Motor neuron (in vitro differentiated cells): ENCODE measurements around the gene C2CD2. TPM values are rescaled to one million over a fixed set of nuclear protein-coding genes. Genes with fewer than 3 reads are reported as not detected.

Source experiments
- ATAC-seq, 8 experiments: fragments of 200-7000 bp; cut with Tn5 transposase; replicated peaks in 6 of 8; 2 replicates each; pipeline ENCODE4 v1.8.0; 2021; ENCODE audit warnings: mild to moderate bottlenecking in 8 of 8, moderate library complexity in 8 of 8
- H3K27ac ChIP-seq, 2 donors: fragments of 250-450 bp; sonication (Bioruptor Pico); 2 replicates each; pipeline ENCODE4 v1.9.0; 2021; ENCODE audit warnings: antibody characterized with exemption in 2 of 2, mild to moderate bottlenecking in 2 of 2, moderate library complexity in 1 of 2
- H3K4me1 ChIP-seq, 2 donors: fragments of 250-450 bp; sonication (Bioruptor Pico); replicated peaks in 1 of 2; 2 replicates each; pipeline ENCODE4 v1.6.1; 2021; ENCODE audit warnings: antibody characterized with exemption in 2 of 2, mild to moderate bottlenecking in 2 of 2, moderate library complexity in 1 of 2
- H3K4me3 ChIP-seq, 5 donors: fragments of 250-450 bp; sonication (Bioruptor Pico); 2 replicates each; pipeline ENCODE4 v1.9.0; 2021; ENCODE audit warnings: antibody characterized with exemption in 5 of 5, mild to moderate bottlenecking in 5 of 5, moderate library complexity in 4 of 5
- WGBS, 10 experiments: fragments of 450-650 bp; shearing (Covaris generic); methylation state at CpG; one replicate each; pipeline ENCODE4 v1.0.0; 2022; 5-methylcytosine and 5-hydroxymethylcytosine counted together
- in situ Hi-C, 9 experiments: fragments of 400-800 bp; cut with MboI; loops; one replicate each; pipeline ENCODE4 v1.15.0; 2021; ENCODE audit warnings: low sequenced_read_pairs in 9 of 9, low pct_unique_long_range_greater_than_20kb in 2 of 9; ENCODE audit not compliant: unreplicated experiment in 9 of 9
- total RNA-seq, 8 experiments: library from RNA; unstranded; fragments of 300-600 nt; gene quantifications; 2 replicates each; pipeline versions ENCODE4 v1.2.3 to v1.2.4, GENCODE V29; 2022

C2CD2 gene
- total RNA-seq, 8 experiments from 2014 or later = 3.5 to 22.3 (median 6.6) TPM

DNA sequence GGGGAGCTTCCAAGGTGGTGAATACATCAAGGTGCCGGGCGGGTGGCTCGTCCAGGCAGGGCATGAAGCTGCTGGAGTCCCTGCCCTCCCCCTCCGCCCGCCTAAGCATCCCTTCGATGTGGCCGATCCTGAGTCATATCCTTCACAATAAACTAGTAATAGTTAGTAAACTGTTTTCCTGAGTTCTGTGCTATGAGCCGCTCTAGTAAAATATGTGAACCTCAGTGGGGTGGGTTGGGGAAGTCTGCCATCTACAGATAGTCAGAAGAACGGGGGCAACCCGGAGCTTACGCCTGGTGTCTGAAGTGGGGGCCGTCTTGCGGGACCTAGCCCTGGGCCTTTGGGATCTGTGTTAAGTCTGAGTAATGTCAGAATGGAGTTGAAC, 21.6 kb downstream of the C2CD2 start:
- ATAC-seq = peak in 2 of 8 experiments; percentile 30 to 76
- in situ Hi-C loops = loop anchor here in 1 of 9 experiments (25.0 kb wide), 1 partner anchor 180 kb away; no protein-coding TSS in a partner anchor
- Histone ChIP-seq H3K27ac (no peak overlapping the region), H3K4me3 (no peak overlapping the region), H3K4me1 (no peaks in the 10 kb centered on the region)
- WGBS, 10 experiments = 0 to 100% (median 88%) methylated on average over 1 to 4 of the region's 13 CpGs; no CpG with 5 or more reads in 6 of the 10 experiments

DNA sequence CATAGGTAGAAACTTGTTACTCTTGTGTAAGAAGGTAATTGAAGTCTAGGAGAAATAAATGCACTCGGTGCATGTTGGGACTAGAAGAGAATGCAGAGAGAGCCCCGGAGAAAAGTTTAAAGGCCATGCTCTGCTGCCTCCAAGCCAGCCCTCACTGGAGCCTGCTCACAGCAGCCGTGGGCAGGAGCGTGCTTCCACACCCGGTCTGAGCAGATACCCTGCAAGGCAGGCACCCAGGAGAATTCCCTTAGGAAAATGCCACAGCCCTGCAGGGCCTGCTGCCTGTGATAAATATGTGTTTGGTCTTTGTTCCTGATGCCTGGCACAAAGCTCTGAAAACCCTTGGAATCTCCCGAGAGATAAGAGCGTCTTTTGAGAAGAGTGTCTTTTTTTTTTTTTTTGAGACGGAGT, 22.8 kb downstream of the C2CD2 start:
- no peak overlapping the region for H3K4me3 ChIP-seq
- peaks cover 0 to 4% of the 10 kb centered on the region in 2 donors for H3K4me1 ChIP-seq
- no peak overlapping the region for H3K27ac ChIP-seq
- WGBS, 10 experiments = 33 to 83% (median 67%) methylated on average over 1 to 3 of the region's 8 CpGs; no CpG with 5 or more reads in 6 of the 10 experiments
- no peak for ATAC-seq
- in situ Hi-C loops = loop anchor here in 1 of 9 experiments (25.0 kb wide), 1 partner anchor 181 kb away; no protein-coding TSS in a partner anchor

DNA sequence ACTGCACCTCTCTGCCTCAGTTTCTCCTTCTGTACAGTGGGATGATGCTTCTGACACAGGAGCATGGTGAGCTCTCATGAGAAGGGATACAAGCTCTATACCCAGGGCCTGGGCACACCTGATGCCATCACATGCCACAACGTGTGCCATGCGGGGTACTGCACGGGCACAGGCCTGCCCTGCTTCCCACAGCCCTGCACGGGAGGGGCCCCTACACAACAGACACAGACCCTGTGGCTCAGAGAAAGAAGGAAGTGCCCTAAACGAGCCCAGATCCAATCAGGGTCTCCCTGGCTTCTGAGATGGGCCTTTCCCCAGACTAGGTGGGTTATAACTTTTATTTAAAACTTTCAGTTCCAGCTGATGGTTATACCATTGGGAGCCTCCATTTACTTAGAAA, 24.6 kb downstream of the C2CD2 start:
- no peak overlapping the region for H3K4me3 ChIP-seq
- peaks cover 0 to 7% of the 10 kb centered on the region in 2 donors for H3K4me1 ChIP-seq
- in situ Hi-C loops = loop anchor here in 1 of 9 experiments (25.0 kb wide), 1 partner anchor 183 kb away; no protein-coding TSS in a partner anchor
- ATAC-seq = no peak
- WGBS, 10 experiments = 96% methylated on average over 4 of the region's 5 CpGs; no CpG with 5 or more reads in 9 of the 10 experiments
- no peak overlapping the region for H3K27ac ChIP-seq

DNA sequence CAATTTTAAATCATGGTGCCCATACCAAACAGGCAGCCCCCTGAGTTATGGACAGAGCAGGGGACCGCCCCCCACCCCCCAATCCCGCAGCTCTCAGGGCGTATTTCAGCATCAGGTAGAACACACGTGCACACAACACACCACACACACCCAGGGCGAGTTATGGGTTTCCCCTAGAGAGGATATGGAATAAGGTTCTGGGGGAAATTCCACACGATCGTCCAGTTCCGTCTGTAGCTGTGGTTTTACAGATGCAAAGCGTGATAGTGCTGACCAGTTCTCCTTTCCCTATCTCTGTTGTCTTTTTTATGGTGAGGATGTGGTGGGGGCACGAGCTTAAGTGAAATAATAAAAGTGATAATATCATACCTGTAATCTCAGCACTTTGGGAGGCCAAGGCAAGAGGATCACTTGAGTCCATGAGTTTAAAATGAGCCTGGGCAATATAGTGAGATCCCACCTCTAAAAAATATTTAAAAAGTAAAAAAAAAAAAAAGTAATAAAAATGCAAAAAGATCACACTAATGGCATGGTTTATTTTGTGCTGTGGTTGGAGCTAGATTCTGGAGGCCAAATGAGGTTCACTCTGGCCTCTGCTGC, 25.1 kb downstream of the C2CD2 start:
- no peak for ATAC-seq
- 88 to 100% (median 97%) methylated on average over 3 to 8 of the region's 10 CpGs; no CpG with 5 or more reads in 1 of the 10 experiments for WGBS, 10 experiments
- Histone ChIP-seq H3K27ac (no peak overlapping the region), H3K4me3 (no peak overlapping the region), H3K4me1 (peaks cover 0 to 7% of the 10 kb centered on the region in 2 donors)
- in situ Hi-C loops = loop anchor here in 1 of 9 experiments (25.0 kb wide), 1 partner anchor 184 kb away; no protein-coding TSS in a partner anchor

DNA sequence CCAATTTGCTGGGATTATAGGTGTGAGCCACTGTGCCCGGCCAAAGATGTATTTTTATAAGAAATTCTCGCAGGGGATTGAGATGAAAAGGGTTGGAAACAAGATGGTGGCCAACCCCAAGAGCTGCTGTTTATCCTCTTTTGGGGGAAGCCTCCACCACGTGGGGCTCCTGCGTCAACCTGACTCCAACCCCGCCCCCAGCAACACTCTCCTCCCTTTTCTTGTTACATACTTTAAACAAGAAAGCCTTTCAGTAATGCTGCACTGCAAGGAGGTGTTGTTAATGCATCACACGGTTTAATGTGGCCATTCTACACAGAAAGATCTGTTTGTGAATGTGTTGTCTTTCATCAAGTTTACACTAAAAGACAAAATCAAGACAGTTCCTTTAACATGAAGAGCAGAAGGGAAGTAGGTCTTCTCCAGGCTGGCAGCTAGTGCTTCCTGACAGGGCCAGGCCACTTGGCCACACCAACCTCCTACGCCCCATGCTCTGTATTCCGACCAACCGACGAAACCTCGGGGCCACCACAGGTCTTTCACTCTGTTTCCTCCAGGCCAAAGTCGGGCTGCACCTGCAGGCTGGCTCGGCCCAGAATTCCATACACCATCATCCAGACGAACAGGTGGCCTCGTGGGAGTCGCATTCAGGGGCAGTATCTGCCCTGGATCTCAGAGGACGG, 25.9 kb downstream of the C2CD2 start:
- WGBS, 10 experiments = 40 to 100% (median 89%) methylated on average over 2 to 12 of the region's 17 CpGs; no CpG with 5 or more reads in 3 of the 10 experiments
- no peak for ATAC-seq
- H3K4me3 ChIP-seq = no peak overlapping the region
- in situ Hi-C loops = loop anchor here in 1 of 9 experiments (25.0 kb wide), 1 partner anchor 184 kb away; no protein-coding TSS in a partner anchor
- peaks cover 0 to 7% of the 10 kb centered on the region in 2 donors for H3K4me1 ChIP-seq
- H3K27ac ChIP-seq = no peak overlapping the region

DNA sequence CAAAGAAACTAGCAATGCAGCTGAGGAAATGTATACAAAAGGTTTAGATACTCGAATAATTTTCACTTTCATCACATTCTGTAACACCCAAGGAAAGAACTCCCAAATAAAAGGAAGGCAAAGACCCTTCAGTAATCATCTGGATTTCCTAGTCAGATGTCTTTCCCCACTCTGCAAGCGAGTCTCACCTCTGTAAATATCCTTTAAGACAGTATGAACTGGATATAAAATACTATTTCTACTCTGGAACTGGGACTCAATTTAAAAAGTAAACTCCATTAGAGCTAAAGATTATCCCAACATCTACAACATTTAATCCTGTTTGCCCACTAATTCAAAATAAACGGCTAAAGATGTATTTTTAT, 27.0 kb downstream of the C2CD2 start:
- Histone ChIP-seq H3K4me1 (peaks cover 0 to 7% of the 10 kb centered on the region in 2 donors), H3K4me3 (no peak overlapping the region), H3K27ac (no peak overlapping the region)
- peak in 2 of 8 experiments; percentile 20 to 36 for ATAC-seq
- in situ Hi-C loops = loop anchor here in 1 of 9 experiments (25.0 kb wide), 1 partner anchor 186 kb away; no protein-coding TSS in a partner anchor
- WGBS, 10 experiments = 0 to 100% (median 69%) methylated on average over 1 to 3 of the region's 3 CpGs; no CpG with 5 or more reads in 1 of the 10 experiments

DNA sequence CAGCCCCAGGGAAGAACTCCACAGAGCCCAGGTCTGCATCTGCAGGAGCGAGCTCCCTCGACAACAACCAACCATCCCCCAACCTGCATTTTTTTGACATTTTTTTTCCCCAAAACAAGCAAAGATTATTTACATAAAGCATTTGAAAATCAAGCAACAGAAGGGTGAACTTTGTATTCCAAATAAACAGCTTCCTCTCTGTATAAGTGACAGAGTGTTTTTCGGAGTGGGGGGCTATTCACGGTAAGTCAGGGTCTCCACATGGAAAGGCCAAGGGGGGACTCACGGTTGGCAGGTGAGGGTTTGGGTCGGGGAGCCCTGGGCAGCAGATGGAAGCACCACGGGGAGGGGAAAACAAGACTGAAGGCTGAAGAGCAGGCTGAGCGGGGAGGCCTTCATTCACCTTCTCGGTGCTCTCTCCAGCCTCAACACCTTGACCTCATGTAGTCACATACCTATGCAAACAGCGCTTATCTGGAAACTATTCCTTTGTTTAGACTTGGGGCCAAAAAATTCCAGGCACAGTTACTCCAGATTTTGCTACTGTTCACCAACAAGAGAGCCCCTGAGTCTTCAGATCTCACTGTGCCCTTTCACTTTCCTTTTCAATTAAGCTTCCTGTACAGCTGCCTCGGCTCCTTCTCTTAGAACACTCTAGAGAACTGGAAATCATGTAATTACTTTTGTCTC, 27.6 kb downstream of the C2CD2 start:
- 35 to 78% (median 65%) methylated on average over 2 to 9 of the region's 11 CpGs; no CpG with 5 or more reads in 1 of the 10 experiments for whole genome bisulfite sequencing, 10 experiments
- in situ Hi-C loops = loop anchor here in 1 of 9 experiments (25.0 kb wide), 1 partner anchor 186 kb away; no protein-coding TSS in a partner anchor
- H3K27ac ChIP-seq = no peak overlapping the region
- peaks cover 0 to 7% of the 10 kb centered on the region in 2 donors for H3K4me1 ChIP-seq
- no peak overlapping the region for H3K4me3 ChIP-seq
- peak in 4 of 8 experiments; percentile 48 to 89 (median 80) for ATAC-seq

DNA sequence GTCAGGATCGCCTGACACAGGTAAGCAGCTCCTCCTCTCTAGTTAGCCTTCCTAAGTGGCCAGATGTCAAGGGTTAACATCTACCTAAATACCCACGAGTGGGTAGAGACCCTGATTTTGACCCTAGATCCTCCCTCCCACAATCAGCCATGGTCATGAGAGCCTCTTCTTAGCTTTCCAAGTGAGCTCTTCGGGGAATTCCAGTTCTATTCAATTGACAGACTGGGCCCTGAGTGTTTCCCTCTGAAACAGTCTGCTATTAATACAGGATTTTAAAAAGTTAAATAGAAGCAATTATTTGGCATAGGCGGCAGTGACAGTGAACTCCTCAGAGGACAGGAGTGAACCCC, 28.1 kb downstream of the C2CD2 start:
- H3K4me1 ChIP-seq = peaks cover 0 to 11% of the 10 kb centered on the region in 2 donors
- H3K27ac ChIP-seq = no peak overlapping the region
- ATAC-seq = no peak
- no peak overlapping the region for H3K4me3 ChIP-seq
- 13 to 100% (median 72%) methylated on average over 1 to 4 of the region's 4 CpGs; no CpG with 5 or more reads in 3 of the 10 experiments for WGBS, 10 experiments
- in situ Hi-C loops = loop anchor here in 1 of 9 experiments (25.0 kb wide), 1 partner anchor 187 kb away; no protein-coding TSS in a partner anchor

DNA sequence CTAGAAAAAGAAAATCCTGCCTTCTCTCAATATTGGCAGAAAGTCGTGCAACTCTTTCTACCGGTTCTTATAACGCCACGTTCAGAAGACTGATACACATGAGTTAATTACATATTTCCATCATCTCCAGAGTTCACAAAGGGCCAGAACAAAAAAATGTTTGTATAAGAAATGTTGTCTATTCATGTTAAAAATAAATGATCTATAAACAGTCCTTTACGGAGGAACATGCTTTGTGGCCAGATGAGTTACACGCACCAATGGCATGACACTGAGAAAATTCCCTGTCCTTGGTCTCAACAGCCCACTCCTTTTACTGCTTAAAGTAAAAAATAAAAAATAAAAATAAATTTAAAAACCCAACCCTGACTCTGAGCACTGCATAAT, 29.5 kb downstream of the C2CD2 start:
- no peak overlapping the region for H3K27ac ChIP-seq
- in situ Hi-C loops = loop anchor here in 1 of 9 experiments (25.0 kb wide), 1 partner anchor 112 kb away; no protein-coding TSS in a partner anchor
- ATAC-seq = no peak
- 60 to 100% (median 90%) methylated on average over 2 to 6 of the region's 6 CpGs for WGBS, 10 experiments
- H3K4me3 ChIP-seq = no peak overlapping the region
- H3K4me1 ChIP-seq = peaks cover 3 to 19% of the 10 kb centered on the region in 2 donors

DNA sequence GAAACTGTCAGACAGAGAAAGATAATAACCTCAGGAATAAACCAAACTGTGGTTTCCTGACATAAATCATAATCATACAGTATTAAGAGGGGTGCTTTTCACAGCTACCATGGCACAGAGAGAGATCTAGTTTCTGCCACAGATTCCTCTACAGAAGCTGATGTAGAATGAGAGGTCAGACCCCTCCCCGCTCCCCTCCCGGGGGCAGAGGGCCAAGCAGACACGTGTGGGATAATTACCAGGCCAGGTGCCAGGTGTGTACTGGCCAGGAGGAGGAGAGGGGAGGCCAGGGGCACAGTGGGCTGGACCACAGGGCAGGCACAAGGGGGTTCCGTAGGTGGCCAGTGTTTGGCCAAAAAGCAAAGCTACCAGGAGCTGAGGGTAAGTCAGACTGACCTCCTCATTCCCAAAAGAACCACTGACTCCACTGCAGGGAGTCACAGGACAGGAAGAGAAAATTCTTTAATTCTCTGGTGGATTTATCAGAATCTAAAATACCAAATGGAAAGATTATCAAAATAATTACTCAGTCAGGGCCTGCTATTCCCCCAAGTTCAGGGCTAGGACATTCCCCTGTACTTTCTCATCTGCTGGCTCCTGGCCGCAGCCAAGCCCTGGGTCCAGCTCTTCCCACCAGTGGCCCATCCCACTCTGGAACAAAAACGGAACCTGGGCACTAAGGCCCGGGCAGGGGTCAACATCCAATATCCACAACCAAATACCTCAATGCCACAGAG, 30.0 kb downstream of the C2CD2 start:
- 40 to 100% (median 94%) methylated on average over 1 to 5 of the region's 7 CpGs; no CpG with 5 or more reads in 3 of the 10 experiments for WGBS, 10 experiments
- ATAC-seq = no peak
- H3K4me3 ChIP-seq = no peak overlapping the region
- H3K4me1 ChIP-seq = peaks cover 3 to 19% of the 10 kb centered on the region in 2 donors
- in situ Hi-C loops = loop anchor here in 1 of 9 experiments (25.0 kb wide), 1 partner anchor 111 kb away; no protein-coding TSS in a partner anchor
- H3K27ac ChIP-seq = no peak overlapping the region

DNA sequence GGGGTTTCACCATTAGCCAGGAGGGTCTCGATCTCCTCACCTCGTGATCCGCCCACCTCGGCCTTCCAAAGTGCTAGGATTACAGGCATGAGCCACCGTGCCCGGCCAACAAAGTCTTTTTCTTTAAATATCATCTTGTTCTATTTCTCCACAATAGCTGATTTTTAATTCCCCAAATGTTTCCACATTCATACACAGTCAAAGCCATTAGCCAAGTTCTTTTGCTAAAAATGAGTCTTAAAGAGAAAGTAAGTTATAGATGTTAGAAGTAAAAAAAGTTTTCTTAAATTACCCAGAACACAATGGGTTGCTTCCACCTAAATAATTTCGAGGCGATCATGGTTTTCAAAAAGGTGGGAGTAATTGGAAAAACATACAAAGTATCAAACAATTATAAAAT, 30.6 kb downstream of the C2CD2 start:
- 35 to 100% (median 92%) methylated on average over 2 to 8 of the region's 8 CpGs; no CpG with 5 or more reads in 2 of the 10 experiments for WGBS, 10 experiments
- in situ Hi-C loops = loop anchor here in 1 of 9 experiments (25.0 kb wide), 1 partner anchor 111 kb away; no protein-coding TSS in a partner anchor
- Histone ChIP-seq H3K4me1 (peaks cover 3 to 19% of the 10 kb centered on the region in 2 donors), H3K27ac (no peak overlapping the region), H3K4me3 (no peak overlapping the region)
- no peak for ATAC-seq

DNA sequence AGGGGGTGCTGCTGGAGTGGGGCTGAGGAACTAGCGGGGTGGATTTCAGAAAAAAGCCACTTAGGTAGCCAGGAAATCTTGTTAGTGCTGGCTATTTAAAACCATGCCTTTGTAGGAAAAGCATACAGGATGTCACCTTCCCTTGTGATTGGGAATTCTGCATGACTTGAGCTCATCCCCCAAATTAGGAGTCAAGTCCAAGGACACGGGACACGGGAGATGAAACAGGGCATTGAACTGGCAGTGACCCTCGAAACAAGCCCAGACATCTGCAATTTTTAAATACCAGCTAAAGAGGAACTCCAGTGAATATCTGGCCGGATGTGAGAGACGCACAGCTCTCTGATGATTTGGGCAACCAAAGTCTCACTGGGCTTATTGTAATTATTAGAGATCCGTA, 32.8 kb downstream of the C2CD2 start:
- H3K27ac ChIP-seq = no peak overlapping the region
- 67 to 100% (median 88%) methylated on average over 2 to 7 of the region's 7 CpGs; no CpG with 5 or more reads in 4 of the 10 experiments for WGBS, 10 experiments
- no peak overlapping the region for H3K4me3 ChIP-seq
- peaks cover 3 to 15% of the 10 kb centered on the region in 2 donors for H3K4me1 ChIP-seq
- no peak for ATAC-seq
- in situ Hi-C loops = loop anchor here in 1 of 9 experiments (25.0 kb wide), 1 partner anchor 109 kb away; no protein-coding TSS in a partner anchor
